GOT3 (cell line): ENCODE measurements around the gene RPL3.
A peak's percentile ranks its signal among the peaks of the same experiment; 100 is the strongest.

ENCODE experiments used
- DNase-seq: peaks from one replicate; lab custom pipeline; 2025; ENCODE audit warnings: mixed read lengths; lab: John Stamatoyannopoulos, UW

RPL3 gene

DNA sequence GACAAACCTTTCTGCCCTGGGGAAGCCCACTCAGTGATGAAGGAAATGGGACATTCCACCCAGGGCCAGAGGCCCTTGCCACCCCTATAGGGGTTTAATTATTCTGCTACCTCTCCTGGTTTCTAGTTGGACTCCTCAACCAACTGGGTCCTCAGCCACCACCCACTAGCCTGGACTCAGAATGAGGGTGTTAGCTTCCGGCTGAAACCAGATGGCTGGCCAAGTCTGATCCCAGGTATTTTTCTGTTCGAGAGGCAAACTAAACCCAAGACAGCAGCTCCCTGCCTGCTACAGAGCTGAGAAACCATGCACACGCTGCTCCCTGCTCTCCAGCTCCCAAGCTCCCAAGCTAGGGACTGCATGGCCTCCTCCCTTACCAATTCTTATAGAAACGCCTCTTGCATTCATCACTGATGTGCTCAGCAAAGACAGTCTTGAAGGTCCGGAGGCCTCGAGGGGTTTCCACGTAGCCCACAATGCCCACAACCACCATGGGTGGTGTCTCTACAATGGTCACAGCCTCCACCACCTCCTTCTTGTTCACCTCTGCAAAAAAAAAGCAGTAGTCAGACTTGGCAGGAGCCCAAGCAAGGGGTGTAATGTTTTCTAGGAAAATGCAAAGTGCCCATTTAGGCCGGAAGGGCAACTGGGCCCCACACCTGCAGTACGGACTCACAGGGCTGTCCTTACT is 2.2 kb downstream of the RPL3 start:
- no peak for DNase-seq

DNA sequence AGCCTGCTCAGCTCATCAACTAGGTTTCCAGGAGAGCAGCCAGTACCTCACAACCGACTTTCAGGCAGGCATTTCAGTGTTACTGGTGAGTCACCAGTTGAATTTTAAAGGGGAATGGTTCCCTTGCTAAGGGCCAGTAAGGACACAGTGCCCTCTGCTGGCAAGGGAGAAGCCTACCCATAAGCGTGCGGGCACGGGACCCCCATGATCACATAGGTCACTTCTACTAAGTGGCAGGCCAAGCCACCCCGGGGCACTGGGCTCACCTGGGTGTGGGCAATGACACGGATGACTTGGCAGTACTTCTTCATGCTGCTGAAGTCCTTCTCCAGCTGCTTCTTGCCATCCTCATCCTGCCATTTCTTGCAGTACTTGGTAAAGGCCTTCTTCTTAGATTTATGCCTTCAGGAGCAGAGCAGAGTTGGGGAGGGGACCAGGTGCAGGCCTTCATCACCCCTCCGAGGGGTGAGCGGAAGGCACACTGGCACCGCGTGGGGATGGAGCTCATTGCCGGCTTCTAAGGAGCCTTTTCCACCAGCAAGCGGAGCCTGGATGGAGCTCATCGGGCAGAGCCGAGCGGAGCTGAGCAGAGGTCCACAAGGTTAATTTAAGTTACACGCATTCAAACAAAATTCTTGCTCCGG is 2.9 kb downstream of the RPL3 start:
- no peak for DNase-seq

DNA sequence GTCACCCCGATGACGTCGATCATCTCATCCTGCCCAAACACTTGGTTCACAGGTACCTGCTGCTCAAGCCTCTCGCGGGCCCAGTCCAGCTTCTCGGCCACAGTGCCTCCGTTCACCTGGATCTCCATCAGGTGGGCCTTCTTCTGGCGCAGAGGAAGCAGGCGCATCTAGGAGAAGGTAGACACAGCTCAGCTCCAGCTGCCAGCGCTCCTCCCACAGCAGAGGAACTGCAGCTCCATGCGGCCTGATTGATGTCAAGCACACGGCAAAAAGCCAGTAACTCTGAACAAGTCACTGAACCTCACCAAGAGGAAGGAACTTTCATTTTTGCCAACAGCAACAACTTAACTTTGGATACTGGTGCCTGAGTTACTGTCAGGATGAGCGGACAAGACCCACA is 4.0 kb downstream of the RPL3 start:
- no peak for DNase-seq

DNA sequence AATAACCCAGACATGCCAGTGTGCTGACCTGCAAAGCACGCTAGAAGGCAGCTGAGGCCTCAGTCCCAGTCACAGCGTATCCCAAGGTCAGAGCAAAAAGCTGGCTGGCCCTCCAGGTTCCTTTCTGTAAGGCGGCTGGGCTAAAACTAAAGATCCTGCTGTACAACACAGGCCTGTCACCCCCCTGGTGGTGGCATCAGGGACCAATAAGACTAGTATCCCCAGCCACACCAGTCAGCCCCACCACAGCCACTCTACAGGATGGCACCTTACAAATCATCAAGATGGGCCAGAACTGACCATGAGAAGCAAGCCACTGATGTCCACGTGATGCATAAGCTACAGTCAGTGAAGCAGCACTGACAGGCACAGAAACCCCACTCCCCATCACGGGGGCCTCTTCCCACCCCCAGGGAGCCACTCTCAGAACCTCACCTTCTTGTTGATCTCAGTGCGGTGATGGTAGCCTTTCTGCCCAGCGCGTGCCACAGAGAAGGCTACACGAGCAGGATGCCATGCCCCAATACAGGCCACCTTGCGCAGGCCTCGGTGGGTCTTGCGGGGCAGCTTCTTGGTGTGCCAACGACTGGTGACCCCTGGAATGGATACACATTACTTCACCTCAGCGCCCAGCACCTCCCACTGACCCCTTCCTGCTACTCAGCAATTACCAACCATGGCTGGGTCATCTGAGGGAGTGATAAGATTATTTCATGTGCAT is 5.0 kb downstream of the RPL3 start:
- DNase-seq = no peak

DNA sequence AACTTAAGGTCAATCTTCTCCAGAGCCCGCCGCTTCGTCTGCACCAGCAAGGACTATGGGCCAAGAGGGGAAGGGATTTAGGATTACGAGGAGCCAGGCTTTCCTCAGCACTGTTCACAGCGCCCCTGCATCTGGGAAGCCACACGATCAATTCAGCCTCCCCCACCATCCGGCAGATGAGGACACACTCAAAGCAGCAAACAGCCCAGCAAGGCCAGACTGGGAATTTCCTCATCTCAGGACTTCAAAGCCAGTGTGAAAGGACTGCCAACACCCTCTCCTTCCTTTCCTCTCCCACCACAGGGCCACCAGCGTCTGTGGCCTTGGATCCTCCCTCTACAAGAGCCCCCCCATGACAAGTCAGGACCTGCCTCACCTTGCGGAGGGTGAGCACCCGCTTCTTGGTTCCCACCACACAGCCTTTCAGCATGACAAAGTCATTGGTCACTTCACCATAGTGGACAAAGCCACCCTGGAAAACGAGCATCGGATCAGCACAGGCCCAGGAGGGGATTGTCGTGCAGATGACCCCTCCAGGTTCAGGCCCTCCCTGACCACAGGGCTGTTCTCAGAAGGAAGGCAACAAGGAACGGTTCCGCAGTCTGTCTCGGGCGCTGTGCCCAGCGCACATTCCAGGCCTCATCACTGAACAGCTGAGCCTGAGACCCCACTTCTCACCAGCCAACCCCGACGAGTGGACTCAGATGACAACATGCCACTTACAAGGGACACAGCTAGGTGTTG is 6.0 kb downstream of the RPL3 start:
- DNase-seq = no peak

DNA sequence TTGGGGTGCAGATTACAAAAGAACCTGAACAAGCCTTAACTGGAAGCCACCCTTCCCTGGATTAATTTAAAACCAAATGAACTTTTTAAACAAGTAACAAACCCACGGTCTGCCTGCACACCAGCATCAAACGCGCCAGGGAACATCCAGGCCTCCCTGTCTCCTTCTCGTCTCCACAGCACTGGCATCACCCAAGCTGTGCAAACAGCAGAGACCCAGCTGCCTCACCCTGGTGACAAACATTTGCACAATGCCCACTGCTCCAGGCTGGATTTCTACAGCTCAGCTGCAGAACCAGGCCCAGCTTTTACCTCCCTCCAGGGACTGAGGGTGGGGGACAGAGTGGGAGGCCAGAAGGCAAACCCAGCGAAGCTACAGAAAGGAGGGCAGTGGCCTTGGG is 7.0 kb downstream of the RPL3 start:
- no peak for DNase-seq

DNA sequence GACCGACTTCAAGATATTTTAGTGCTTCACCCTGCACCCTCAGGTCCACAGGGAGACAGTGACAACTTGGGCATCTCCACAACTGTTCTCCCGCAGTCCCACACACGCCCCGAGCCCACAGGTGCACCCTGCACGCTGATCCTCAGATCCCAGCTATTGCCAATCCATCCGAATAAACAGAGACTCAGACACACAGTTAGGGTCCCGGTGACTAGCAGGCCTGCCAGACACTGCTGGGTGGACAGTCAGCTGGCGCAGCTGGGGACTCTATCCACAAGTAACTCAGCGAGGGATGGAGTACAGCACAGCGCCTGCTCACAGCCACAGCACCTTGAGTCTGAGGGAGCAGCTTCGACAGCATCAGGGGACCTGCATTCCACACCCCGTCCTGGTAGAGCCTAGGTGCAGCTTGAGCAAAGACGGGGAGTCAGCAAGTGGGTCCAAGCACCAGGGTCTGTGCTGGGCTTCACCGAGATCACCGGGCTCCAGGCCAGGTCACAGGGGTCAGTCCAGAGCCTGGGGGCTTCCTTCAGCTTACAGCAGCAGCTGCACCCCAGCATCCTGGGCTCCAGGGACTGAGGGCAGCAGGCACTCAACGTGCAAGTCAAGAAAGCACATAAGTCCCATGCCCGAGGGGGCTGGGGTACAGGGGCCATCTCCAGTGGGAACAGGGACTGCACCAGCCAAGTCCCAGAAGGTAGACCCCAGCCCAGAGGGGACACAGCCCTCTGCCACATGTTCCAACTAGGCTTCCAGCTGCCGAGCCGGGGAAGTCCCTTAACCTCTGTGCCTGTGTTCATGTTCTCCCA is 7.6 kb downstream of the RPL3 start:
- no peak for DNase-seq

DNA sequence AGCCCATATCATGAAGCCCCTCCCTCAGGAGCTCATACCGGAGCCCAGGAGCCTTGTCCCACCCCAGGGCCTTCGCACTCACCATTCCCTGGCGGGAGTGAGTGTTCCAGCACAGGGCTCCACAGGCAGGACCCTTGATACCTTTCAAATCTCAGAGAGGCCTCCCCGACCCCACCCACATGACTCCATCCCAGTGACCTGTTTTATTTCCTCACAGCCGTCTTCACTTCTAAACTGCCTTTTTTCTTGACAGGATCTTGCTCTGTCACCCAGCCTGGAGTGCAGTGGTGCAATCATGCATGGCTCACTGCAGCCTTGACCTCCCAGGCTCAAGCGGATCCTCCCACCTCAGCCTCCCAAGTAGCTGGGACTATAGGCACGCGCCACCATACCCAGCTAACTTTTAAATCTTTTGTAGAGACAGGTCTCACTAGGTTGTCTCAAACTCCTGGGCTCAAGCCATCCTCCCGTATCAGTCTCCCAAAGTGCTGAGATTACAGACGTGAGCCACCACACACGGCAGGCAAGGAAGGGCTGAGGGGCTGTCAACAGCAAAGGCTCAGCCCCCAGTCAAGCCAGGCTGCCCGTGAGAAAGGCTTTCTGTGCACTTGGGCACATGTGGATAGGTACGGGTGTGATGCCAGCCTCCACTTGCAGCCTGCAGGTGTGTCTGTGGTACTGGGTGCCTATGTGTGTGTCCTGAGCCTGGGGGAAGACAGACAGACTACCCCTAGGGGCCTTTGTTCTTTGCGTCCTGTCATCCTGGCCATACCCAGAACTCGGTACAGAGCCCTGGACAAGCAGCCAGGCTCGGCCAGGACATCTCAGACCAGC is 9.3 kb downstream of the RPL3 start:
- DNase-seq = no peak

DNA sequence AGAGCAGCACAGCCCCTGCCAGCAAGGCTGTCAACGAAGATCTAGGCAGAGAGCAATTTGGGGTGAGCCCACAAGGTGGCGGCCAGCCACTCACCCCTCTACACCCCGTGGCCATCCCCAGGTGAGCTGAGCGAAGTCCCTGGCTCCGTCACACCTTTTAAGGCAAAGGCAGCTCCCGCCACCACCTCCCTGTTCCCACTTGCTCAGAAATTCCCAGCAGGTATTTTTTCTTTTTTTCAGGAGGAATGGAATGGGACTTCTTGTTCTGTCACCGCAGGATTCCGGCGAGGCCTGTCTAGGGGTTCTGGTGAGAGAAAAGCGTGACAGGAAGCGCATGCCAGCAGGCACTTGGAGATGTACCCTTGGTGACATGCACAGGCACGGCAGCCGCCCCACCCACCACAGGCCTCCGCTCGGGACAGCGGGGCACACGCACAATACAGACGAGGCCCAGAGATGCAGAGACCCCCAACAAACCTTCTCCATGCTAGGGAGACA is 10.0 kb downstream of the RPL3 start:
- DNase-seq = no peak

DNA sequence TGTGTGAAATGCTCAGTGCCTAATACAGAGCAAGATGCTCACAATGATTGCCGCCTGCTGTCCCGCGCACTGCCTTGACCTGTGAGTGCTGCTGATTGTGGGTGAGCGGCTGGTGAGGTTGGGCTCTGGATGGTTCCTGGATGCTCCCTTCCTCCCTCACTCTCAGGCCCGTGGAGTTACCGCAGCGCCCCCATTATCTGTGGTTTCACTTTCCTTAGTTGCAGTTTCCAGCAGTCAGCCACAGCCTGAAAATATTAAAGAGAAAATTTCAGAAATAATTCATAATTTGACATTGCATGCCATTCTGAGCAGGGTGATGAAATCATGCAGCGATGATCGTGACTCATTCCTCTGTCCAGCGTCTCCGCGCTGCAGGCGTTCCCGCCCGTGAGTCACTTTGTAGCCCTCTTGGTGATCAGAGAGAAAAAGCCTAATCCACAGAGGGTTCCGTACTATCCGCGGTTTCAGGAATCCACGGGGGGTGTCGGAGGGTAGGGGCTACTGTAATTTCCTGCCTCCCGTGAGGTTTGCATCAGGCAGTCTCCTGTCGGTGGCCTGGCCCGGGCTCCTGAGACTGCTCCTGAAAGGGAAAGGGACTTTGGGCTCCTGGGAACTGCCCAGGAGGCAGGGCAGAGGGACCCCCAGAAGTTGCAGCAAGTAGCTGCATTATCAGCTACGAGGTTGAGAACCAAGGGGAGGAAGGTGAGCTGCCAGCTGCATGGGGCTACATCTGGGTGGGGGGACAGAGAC is 10.6 kb downstream of the RPL3 start:
- DNase-seq = peak; percentile 47

DNA sequence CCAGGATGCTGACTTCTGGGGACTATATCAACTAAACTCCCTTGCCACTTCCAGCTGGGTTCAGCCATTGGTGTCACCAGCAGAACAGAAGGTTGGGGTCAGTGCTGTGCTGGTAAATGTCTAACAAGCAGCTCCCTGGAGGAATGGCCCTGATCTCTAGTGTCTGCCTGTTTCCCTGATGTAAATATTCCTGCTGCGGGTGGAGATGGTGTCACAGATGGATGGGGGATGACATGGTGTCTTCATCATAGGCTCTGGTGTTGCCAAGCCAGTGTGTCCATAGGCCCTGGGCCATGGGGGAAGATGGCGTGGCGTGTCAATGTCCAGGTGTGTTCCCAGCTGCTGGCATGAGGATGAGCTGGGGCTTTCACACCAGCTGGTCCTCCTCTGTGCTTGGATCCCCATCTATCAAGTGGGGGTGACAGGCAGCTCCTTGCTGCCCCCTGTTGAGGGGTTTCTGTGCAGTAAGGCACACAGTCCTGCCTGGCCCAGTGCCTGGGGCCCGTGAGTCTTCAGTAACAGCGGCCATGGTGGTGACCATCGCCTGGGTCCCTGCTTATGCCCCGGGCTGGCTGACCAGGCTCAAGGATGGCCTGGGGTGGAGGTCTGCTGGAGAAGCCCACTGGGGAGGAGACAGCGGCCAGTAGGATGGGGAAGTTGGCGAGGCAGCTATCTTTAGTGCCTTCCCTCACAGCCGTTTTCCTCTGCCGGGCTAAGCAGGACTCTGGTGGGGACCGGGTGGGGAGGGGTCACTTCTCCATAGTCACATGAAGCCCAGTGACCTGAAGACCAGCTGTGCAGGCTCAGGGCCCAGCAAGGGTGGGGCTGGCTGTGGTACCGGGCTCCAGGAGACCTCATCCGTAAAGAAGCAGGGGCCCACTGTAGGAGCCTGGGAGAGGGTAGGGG is 12.7 kb downstream of the RPL3 start:
- DNase-seq = no peak

DNA sequence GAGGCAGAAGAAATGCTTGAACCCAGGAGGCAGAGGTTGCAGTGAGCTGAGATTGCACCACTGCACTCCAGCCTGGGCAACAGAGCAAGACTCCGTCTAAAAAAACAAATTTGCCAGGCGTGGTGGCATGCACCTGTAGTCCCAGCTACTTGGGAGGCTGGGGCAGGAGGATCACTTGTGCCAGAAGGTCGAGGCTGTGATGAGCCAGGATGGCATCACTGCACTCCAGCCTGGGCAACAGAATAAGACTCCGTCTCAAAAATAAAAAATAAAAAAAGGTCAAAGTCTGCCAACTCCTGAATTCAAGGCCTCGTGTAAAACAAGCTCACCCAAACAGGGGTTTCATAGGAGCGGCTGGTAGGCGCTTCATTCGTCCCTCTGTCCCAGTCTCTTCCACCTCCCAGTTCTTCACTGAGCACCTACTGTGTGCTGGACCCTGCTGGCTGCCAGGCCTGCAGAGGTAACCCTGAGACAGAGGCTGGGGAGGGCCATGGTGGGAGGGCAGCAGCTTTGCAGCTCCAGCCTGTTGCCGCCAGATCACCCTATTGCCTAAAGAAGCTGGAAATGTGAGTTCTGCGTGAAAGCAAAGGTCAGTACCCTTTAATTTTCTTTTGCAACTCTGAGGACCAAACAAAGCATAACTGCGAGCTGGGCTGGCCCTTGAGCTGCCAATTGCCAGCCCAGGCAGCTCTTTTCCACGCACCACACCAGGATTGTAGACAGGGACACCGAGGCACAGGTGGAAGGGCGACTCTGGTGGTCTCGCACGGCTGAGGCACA is 15.3 kb downstream of the RPL3 start:
- DNase-seq = no peak

DNA sequence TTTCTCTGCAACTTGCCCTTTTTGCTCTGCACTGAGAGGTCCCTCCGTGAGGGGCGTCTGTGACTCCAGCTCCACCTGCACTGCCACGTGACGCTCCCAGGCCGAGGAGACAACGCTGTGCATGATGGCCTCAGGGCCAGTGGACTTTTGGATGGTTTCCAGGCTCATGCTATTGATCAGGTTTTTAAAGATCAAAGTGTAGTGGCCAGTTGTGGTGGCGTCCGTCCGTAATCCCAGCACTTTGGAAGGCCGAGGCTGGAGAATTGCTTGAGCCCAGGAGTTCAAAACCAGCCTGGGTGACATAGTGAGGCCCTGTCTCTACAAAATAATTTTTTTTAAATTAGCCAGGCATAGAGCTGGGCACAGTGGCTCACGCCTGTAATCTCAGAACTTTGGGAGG is 16.1 kb downstream of the RPL3 start:
- no peak for DNase-seq

DNA sequence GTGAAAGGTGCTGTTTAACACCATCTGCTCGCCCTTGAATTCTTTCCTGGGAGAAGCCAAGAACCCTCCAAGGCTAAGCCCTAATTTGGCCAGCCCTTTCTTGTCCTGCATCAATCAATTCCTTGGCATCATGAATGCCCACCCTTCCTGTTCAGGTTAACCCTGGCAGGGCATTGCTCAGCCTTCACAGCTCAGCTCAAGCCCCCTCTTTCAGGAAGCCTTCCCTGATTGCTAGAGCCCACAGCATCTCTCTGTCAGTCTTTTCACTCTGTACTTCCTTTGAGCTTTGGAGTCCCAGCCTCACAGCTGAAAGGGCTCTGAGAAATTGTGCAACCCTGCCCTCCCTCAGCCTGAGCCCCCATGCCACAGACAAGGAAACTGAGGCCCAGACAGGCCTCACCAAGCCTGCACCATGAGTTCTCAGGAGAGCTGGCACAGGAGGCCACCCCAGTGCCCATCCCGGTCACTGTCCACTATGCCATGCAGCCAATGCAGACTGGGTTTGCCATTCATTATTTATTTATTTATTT is 16.9 kb downstream of the RPL3 start:
- no peak for DNase-seq

DNA sequence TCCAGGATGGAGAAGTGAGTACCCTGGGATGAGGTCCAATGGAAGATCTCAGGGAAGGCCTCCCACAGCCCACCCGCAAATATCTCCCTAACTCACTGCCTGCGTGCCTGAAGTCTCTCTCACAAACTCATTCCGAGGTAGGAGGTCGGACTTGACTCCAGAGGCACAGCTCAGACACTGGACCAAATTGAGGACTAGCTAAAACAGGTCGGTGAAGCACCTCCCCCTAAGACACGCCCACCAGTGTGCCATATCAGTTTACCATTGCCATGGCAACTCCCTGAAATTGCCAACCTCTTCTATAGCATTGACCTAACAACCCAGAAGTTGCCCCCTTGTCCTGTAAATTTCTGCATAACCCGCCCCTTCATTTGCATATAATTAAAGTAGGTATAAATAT is 17.5 kb downstream of the RPL3 start:
- DNase-seq = no peak

DNA sequence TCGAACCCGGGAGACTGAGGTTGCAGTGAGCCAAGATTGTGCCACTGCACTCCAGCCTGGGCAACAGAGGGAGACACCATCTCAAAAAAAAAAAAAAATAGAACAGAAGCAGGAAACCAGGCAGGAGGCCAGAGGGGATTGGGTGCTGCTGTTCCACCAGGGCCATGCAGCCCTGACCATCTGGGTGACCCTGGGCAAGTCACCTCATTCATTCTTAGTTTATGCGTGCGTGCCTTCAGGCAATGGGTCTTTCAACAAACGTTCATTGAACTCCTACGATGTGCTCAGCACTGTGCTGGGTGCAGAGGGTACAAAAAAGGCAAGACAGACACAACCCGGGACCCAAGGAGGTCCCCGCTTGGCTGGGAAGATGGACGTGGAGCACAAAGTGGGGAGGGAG is 18.3 kb downstream of the RPL3 start:
- no peak for DNase-seq

DNA sequence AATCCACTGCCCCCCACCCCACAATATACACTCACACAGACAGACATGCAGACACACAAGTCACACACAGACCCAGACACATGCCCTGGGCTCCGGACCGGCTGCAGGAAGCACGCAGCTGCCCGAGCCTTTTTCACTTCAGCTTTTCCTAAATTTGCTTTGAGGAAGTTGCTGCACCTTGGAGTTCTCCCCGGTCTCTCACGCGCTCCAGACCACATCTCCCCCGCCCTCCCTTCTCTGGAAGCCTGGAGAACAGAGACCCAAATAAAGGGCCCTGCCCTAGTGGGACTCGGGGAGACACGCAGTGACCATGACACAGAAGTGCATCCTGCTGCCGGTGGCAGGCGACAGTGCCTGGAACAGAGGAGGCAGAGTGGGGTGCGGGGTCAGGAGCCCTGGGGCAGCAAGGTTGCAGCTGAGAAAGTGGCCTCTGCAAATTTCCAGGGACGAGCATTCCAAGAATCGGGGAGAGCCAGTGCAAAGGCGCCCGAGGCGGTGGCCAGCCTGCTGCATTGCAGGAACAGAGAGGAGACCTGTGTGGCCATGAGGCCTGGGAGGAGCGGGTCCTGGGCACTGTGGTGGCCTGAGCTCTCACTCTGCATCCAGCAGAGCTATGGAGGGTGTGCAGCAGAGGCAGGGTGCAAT is 19.1 kb downstream of the RPL3 start:
- DNase-seq = no peak
